HT-29 (cell line): ENCODE results near the gene ICAM2. TPM values are rescaled to one million over a fixed set of nuclear protein-coding genes. Genes with fewer than 3 reads are reported as not detected.
A peak's percentile ranks its signal among the peaks of the same experiment; 100 is the strongest.
"Not testable (repeated sequence)": the region's sequence is repeated elsewhere in the genome, so short reads cannot be mapped to it uniquely, and the experiment has no call there.

Experiments used
- DNase-seq: peaks from one replicate; pipeline ENCODE4 v3.0.0-alpha.2; 2015; ENCODE audit warnings: low spot score
- total RNA-seq: library from RNA; depleted of rRNA; stranded (reverse); fragments of >200 nt; shearing (Covaris generic); gene quantifications from 2 replicates; pipeline ENCODE4 v1.2.3, GENCODE V29; 2014

Gene ICAM2
- total RNA-seq, 1 experiment from 2014 or later = 0.64 TPM

- DNase-seq = no peak
Measured at GRCh38 chr17:64042700-64043485, 22.5 kb upstream of the ICAM2 start.

GRCh38 chr17:64041912-64042311 lies 21.5 kb upstream of the ICAM2 start:
- no peak for DNase-seq

- no peak for DNase-seq
Measured at GRCh38 chr17:64040206-64040605, 19.8 kb upstream of the ICAM2 start.

- DNase-seq = no peak
Measured at GRCh38 chr17:64039106-64039400, 18.6 kb upstream of the ICAM2 start.

GRCh38 chr17:64038331-64039105 lies 18.1 kb upstream of the ICAM2 start:
- DNase-seq = no peak

- DNase-seq = no peak
Measured at GRCh38 chr17:64037802-64038201, 17.4 kb upstream of the ICAM2 start.

- no peak for DNase-seq
Measured at GRCh38 chr17:64037180-64037579, 16.7 kb upstream of the ICAM2 start.

GRCh38 chr17:64036198-64036922 lies 15.9 kb upstream of the ICAM2 start:
- DNase-seq = peak; percentile 33

- no peak for DNase-seq
Measured at GRCh38 chr17:64032081-64032480, 11.6 kb upstream of the ICAM2 start.

GRCh38 chr17:64028874-64029464 lies 8.5 kb upstream of the ICAM2 start:
- DNase-seq = peak; percentile 73

GRCh38 chr17:64025732-64026294 lies 5.4 kb upstream of the ICAM2 start:
- peak; percentile 84 for DNase-seq

GRCh38 chr17:64024781-64025731 lies 4.6 kb upstream of the ICAM2 start:
- DNase-seq = no peak

- DNase-seq = no peak
Measured at GRCh38 chr17:64024215-64024654, 3.8 kb upstream of the ICAM2 start.

GRCh38 chr17:64022611-64023063 lies 2.2 kb upstream of the ICAM2 start:
- DNase-seq = no peak

GRCh38 chr17:64019551-64019961 lies 877 bp downstream of the ICAM2 start:
- DNase-seq = not testable (repeated sequence)

GRCh38 chr17:64017381-64017980 lies 3.0 kb downstream of the ICAM2 start:
- no peak for DNase-seq

- no peak for DNase-seq
Measured at GRCh38 chr17:64016974-64017373, 3.5 kb downstream of the ICAM2 start.

- no peak for DNase-seq
Measured at GRCh38 chr17:64016231-64016784, 4.1 kb downstream of the ICAM2 start.

GRCh38 chr17:64015447-64015846 lies 5.0 kb downstream of the ICAM2 start:
- DNase-seq = no peak
